OCI-LY7 (cell line): ENCODE data around the gene GNA12. TPM values are rescaled to one million over a fixed set of nuclear protein-coding genes. Genes with fewer than 3 reads are reported as not detected.

Experiments used
- BruUV-seq: library from RNA; stranded (reverse); fragments of 400-500 nt; replicated peaks from 2 replicates; lab custom pipeline; 2021; lab: Mats Ljungman, UMichigan
- CTCF ChIA-PET: fragments of 300-600 bp; sonication (Branson Sonifier 250); formaldehyde crosslinking; loops from one replicate; lab custom pipeline; 2022; ENCODE audit warnings: antibody characterized with exemption; ENCODE audit not compliant: unreplicated experiment; lab: Charles Lee
- POLR2A ChIA-PET: fragments of 300-600 bp; sonication (Branson Sonifier 250); formaldehyde crosslinking; loops from one replicate; lab custom pipeline; 2022; ENCODE audit warnings: antibody characterized with exemption; lab: Charles Lee
- DNase-seq: peaks from one replicate; pipeline ENCODE4 v3.0.0-alpha.2; 2015; ENCODE audit warnings: low spot score
- H2AFZ ChIP-seq: fragments of 200-600 bp; sonication (generic), shearing (Covaris generic); 2 replicates; pipeline ENCODE4 v1.6.1; 2014; ENCODE audit warnings: mild to moderate bottlenecking, antibody characterized with exemption, low read length, moderate library complexity
- H3K27ac ChIP-seq: fragments of 200-600 bp; sonication (generic); 2 replicates; pipeline ENCODE4 v1.5.1; 2014; ENCODE audit warnings: mixed run types, low read depth, mild to moderate bottlenecking, moderate library complexity, low read length, inconsistent platforms; ENCODE audit not compliant: poor library complexity, severe bottlenecking
- H3K36me3 ChIP-seq: fragments of 200-600 bp; sonication (generic); 2 replicates; pipeline ENCODE4 v1.6.1; 2014; ENCODE audit warnings: mild to moderate bottlenecking, antibody characterized with exemption, low read length, moderate library complexity, mixed read lengths; ENCODE audit not compliant: insufficient read depth
- H3K4me1 ChIP-seq: fragments of 200-600 bp; sonication (generic); 2 replicates; pipeline ENCODE4 v1.5.1; 2014; ENCODE audit warnings: mild to moderate bottlenecking, low read length; ENCODE audit not compliant: insufficient read depth, poor library complexity, severe bottlenecking
- H3K4me2 ChIP-seq: fragments of 200-600 bp; sonication (generic); 2 replicates; pipeline ENCODE4 v1.6.1; 2014; ENCODE audit warnings: mild to moderate bottlenecking, low read length
- H3K4me3 ChIP-seq: fragments of 200-600 bp; sonication (generic); 2 replicates; pipeline ENCODE4 v1.5.1; 2014; ENCODE audit warnings: mild to moderate bottlenecking, low read depth, low read length; ENCODE audit not compliant: poor library complexity, severe bottlenecking
- H3K79me2 ChIP-seq: fragments of 200-600 bp; sonication (generic); 2 replicates; pipeline ENCODE4 v1.6.1; 2016; ENCODE audit warnings: low read depth, mild to moderate bottlenecking, low read length, moderate library complexity, mixed read lengths; ENCODE audit not compliant: insufficient read depth
- H3K9me2 ChIP-seq: fragments of 200-600 bp; sonication (generic); 2 replicates; pipeline ENCODE4 v1.6.1; 2016; ENCODE audit warnings: mild to moderate bottlenecking, low read length, mixed read lengths; ENCODE audit not compliant: insufficient read depth
- H3K9me3 ChIP-seq: fragments of 200-600 bp; sonication (generic); 2 replicates; pipeline ENCODE4 v1.6.1; 2014; ENCODE audit warnings: mild to moderate bottlenecking, mixed run types, low read length, mixed read lengths
- H4K20me1 ChIP-seq: fragments of 200-600 bp; sonication (generic); 2 replicates; pipeline ENCODE4 v1.6.1; 2014; ENCODE audit warnings: mild to moderate bottlenecking, antibody characterized with exemption, low read length, moderate library complexity, mixed read lengths; ENCODE audit not compliant: insufficient read depth
- CTCF ChIP-seq: fragments of 200-600 bp; sonication (generic); conservative IDR thresholded peaks from 2 replicates; pipeline ENCODE4 v1.5.1; 2014; ENCODE audit warnings: mild to moderate bottlenecking, antibody characterized with exemption, low read length, moderate library complexity, mixed read lengths
- EZH2phosphoT487 ChIP-seq: fragments of 200-600 bp; sonication (generic); IDR thresholded peaks from 2 replicates; pipeline ENCODE4 v1.6.1; 2018; ENCODE audit warnings: low read depth, borderline replicate concordance, mild to moderate bottlenecking, mixed run types, antibody characterized with exemption, low read length, moderate library complexity, mixed read lengths
- intact Hi-C: fragments of 100-400 bp; cut with micrococcal nuclease; formaldehyde crosslinking; loops from one replicate; pipeline ENCODE4 v1.10.0; 2022; ENCODE audit not compliant: unreplicated experiment
- total RNA-seq, 2 experiments: library from RNA; depleted of rRNA in 1 of 2; stranded (reverse); fragments of >200 nt in 1 of 2; shearing (Covaris generic) in 1 of 2; gene quantifications; 2 replicates each; pipeline ENCODE4 v1.2.3, GENCODE V29; 2014 to 2022

The GNA12 gene
- total RNA-seq, 2 experiments from 2014 or later = 10.3 to 35.9 TPM

DNA sequence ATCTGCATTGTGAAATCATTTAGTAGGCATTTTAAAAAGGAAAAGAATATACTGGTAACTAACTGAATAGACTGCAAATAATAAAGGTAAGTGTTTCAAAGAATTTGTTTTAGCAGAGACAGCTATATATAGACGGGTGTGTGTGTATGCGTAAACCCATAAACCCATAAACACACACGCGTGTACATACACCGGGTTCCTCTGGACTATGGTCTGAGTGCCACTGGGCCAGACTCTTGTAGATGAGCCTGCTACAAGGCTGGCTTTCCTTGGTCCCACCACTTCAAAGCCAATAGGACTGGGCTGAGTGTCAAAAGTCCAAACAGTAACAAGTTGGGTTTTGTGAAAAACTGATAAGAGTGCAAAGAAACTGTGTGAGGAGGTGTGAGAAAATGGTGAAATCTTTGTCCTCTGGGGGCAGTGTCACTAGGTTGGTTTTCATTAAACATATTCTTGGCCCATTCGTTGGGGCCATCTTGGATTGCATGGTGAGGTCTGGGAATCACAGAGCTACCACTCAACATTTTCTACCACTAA is 39.8 kb downstream of the GNA12 start:
- H3K9me3 ChIP-seq = no peaks in the 10 kb centered on the region
- no peaks in the 10 kb centered on the region for H3K9me2 ChIP-seq
- H2AFZ ChIP-seq = no peak overlapping the region
- BruUV-seq = no TSS peak
- ChIA-PET CTCF (interaction anchor here (1.2 kb wide), 1 partner anchor 18 kb away, joined by 6 read pairs; no protein-coding TSS in a partner anchor), POLR2A (interaction anchor here (0.5 to 1.1 kb wide), 4 partner anchors 18 to 1620 kb away, joined by 3 to 4 read pairs (median 4); no protein-coding TSS in a partner anchor)
- H3K4me1 ChIP-seq = peaks cover 4% of the 10 kb centered on the region
- no peak overlapping the region for H3K4me3 ChIP-seq
- no peak for DNase-seq
- peaks cover 4% of the 10 kb centered on the region; the same call in 1 of the 2 replicates for H4K20me1 ChIP-seq
- H3K79me2 ChIP-seq = peaks cover 6% of the 10 kb centered on the region; the same call in 1 of the 2 replicates
- no peak overlapping the region for H3K4me2 ChIP-seq
- intact Hi-C loops = no loop called here
- H3K36me3 ChIP-seq = no peaks in the 10 kb centered on the region
- TF ChIP-seq CTCF (peak; percentile 49; the same call in 1 of the 2 replicates), EZH2phosphoT487 (no peak)
- no peak overlapping the region for H3K27ac ChIP-seq

DNA sequence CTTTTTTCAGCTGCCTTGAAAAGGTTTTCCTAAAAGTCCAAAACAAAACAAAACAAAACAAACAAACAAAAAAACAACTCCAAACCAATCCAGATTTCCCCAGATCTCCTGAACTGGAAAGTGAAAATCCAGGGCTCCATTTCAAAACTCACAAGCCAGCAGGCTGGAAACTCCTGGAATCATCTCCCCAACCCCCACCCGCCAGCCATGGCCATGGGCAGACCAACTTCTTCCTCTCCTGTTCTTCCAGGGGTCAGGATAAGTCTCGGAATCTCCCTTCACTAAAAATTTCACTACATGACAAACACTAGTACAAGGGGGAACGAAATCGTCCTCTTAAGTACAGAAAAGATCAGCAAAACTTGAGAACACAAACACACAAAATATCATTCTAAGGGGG is 40.4 kb downstream of the GNA12 start:
- Histone ChIP-seq H3K4me2 (no peak overlapping the region), H2AFZ (no peak overlapping the region), H4K20me1 (peaks cover 4% of the 10 kb centered on the region; the same call in 1 of the 2 replicates), H3K4me1 (peaks cover 9% of the 10 kb centered on the region), H3K9me3 (no peaks in the 10 kb centered on the region), H3K36me3 (no peaks in the 10 kb centered on the region), H3K4me3 (no peak overlapping the region), H3K79me2 (peaks cover 9% of the 10 kb centered on the region; the same call in 1 of the 2 replicates), H3K27ac (no peak overlapping the region), H3K9me2 (no peaks in the 10 kb centered on the region)
- ChIA-PET CTCF (no interaction called here), POLR2A (interaction anchor here (0.7 kb wide), 1 partner anchor 23 kb away, joined by 3 read pairs; no protein-coding TSS in a partner anchor)
- no peak for TF ChIP-seq CTCF
- TF ChIP-seq EZH2phosphoT487 = no peak
- intact Hi-C loops = no loop called here
- no TSS peak for BruUV-seq
- no peak for DNase-seq

- H3K4me3 ChIP-seq = no peak overlapping the region
- intact Hi-C loops = no loop called here
- H3K9me2 ChIP-seq = no peaks in the 10 kb centered on the region
- DNase-seq = no peak
- peaks cover 4% of the 10 kb centered on the region; the same call in 1 of the 2 replicates for H4K20me1 ChIP-seq
- TF ChIP-seq CTCF = no peak
- no peak for TF ChIP-seq EZH2phosphoT487
- H2AFZ ChIP-seq = no peak overlapping the region
- H3K36me3 ChIP-seq = no peaks in the 10 kb centered on the region
- ChIA-PET CTCF (no interaction called here), POLR2A (no interaction called here)
- BruUV-seq = no TSS peak
- no peak overlapping the region for H3K4me2 ChIP-seq
- H3K4me1 ChIP-seq = peaks cover 13% of the 10 kb centered on the region
- H3K27ac ChIP-seq = no peak overlapping the region
- H3K9me3 ChIP-seq = no peaks in the 10 kb centered on the region
- H3K79me2 ChIP-seq = peaks cover 11% of the 10 kb centered on the region; the same call in 1 of the 2 replicates
These were observed 40.8 kb downstream of the GNA12 start for GRCh38 chr7:2803342-2803692.
